HUES48 (cell line): Measurements from ENCODE around the gene MAGEA4.

Source experiments
- H3K27ac ChIP-seq: one replicate; pipeline ENCODE4 v1.7.0; 2013; ENCODE audit warnings: low read depth, low read length, inconsistent platforms
- H3K27me3 ChIP-seq: 2 replicates; pipeline ENCODE4 v1.6.1; 2013; ENCODE audit warnings: mild to moderate bottlenecking, low read length; ENCODE audit not compliant: control insufficient read depth, insufficient read depth
- H3K36me3 ChIP-seq: 2 replicates; pipeline ENCODE4 v1.6.1; 2013; ENCODE audit warnings: low read length; ENCODE audit not compliant: control insufficient read depth, insufficient read depth
- H3K4me1 ChIP-seq: 2 replicates; pipeline ENCODE4 v1.6.1; 2013; ENCODE audit warnings: mild to moderate bottlenecking, low read length; ENCODE audit not compliant: control insufficient read depth, insufficient read depth
- H3K4me3 ChIP-seq: 2 replicates; pipeline ENCODE4 v1.5.1; 2013; ENCODE audit warnings: mild to moderate bottlenecking, low read depth, low read length
- H3K9ac ChIP-seq: 2 replicates; pipeline ENCODE4 v1.6.1; 2013; ENCODE audit warnings: mild to moderate bottlenecking, low read depth, low read length, moderate library complexity
- H3K9me3 ChIP-seq: 2 replicates; pipeline ENCODE4 v1.6.1; 2013; ENCODE audit warnings: low read length; ENCODE audit not compliant: control insufficient read depth, insufficient read depth

The MAGEA4 gene

DNA sequence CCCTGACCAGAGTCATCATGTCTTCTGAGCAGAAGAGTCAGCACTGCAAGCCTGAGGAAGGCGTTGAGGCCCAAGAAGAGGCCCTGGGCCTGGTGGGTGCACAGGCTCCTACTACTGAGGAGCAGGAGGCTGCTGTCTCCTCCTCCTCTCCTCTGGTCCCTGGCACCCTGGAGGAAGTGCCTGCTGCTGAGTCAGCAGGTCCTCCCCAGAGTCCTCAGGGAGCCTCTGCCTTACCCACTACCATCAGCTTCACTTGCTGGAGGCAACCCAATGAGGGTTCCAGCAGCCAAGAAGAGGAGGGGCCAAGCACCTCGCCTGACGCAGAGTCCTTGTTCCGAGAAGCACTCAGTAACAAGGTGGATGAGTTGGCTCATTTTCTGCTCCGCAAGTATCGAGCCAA, 11.0 kb downstream of the MAGEA4 start:
- Histone ChIP-seq H3K27me3 (no peaks in the 10 kb centered on the region), H3K27ac (no peak overlapping the region), H3K4me3 (no peak overlapping the region), H3K9ac (no peak overlapping the region), H3K36me3 (no peaks in the 10 kb centered on the region), H3K4me1 (no peaks in the 10 kb centered on the region), H3K9me3 (peaks cover 36% of the 10 kb centered on the region)

DNA sequence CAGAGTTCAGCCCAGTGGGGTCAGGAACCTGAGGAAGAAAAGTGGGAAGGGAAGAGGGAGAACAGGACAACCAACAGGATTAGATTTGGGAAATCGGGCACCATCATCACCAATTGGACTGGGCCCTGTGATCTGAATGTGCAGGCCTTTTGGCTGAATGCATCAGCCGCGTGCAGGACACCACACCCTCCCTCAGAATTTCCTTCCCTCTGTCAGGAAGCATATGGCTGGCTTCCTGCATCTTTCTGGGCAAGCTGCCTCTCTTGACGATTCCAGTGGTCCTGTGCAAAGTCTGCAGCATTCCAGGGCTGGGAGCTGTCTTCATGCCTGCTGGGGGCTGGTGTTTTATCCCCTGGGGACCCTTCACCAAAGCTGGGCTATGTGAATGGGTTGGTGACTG, 16.4 kb downstream of the MAGEA4 start:
- H3K4me3 ChIP-seq: no peak overlapping the region
- no peaks in the 10 kb centered on the region for H3K27me3 ChIP-seq
- no peaks in the 10 kb centered on the region for H3K4me1 ChIP-seq
- peaks cover 49% of the 10 kb centered on the region for H3K9me3 ChIP-seq
- H3K36me3 ChIP-seq: no peaks in the 10 kb centered on the region
- no peak overlapping the region for H3K9ac ChIP-seq
- no peak overlapping the region for H3K27ac ChIP-seq

DNA sequence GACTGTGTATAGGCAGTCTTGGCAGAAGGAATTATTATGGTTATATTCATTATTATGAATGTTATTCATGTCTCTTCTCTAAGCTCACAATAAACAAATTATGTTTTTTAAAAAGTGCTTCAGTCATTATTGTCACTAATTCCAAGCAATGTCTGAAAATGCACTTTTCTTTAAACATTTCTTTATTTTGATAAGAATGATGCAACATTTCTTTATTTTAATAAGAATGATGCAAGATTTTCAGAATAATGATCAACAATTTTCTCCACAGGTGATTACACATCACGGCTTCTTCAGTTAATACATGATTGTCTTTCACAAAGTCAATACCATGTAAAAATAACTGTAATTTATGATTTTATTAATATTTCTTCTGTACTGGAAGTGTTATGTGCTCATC, 22.7 kb downstream of the MAGEA4 start:
- H3K9me3 ChIP-seq: peaks cover 42% of the 10 kb centered on the region
- H3K4me1 ChIP-seq: no peaks in the 10 kb centered on the region
- H3K36me3 ChIP-seq: no peaks in the 10 kb centered on the region
- H3K27ac ChIP-seq: no peak overlapping the region
- no peak overlapping the region for H3K4me3 ChIP-seq
- H3K9ac ChIP-seq: no peak overlapping the region
- no peaks in the 10 kb centered on the region for H3K27me3 ChIP-seq

DNA sequence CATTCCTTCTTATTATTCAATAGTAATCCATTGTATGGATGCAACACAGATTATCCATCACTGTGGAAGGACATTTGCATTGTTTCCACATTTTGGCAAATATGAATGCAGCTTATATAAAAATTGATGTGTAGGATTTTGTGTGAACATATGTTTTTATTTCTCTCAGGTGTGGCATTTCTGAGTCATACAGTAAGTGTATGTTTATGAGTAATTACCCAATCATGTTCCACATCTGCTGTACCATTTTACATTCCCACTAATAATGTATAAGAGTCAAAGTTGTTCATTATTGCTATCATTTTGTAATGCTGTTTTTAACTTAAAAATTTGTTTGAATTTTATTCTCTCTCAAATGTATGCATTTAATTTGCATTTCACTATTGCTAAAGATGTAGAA, 25.5 kb downstream of the MAGEA4 start:
- H3K27me3 ChIP-seq: no peaks in the 10 kb centered on the region
- no peak overlapping the region for H3K27ac ChIP-seq
- H3K4me1 ChIP-seq: no peaks in the 10 kb centered on the region
- H3K36me3 ChIP-seq: no peaks in the 10 kb centered on the region
- H3K9ac ChIP-seq: no peak overlapping the region
- H3K4me3 ChIP-seq: no peak overlapping the region
- peaks cover 52% of the 10 kb centered on the region for H3K9me3 ChIP-seq

DNA sequence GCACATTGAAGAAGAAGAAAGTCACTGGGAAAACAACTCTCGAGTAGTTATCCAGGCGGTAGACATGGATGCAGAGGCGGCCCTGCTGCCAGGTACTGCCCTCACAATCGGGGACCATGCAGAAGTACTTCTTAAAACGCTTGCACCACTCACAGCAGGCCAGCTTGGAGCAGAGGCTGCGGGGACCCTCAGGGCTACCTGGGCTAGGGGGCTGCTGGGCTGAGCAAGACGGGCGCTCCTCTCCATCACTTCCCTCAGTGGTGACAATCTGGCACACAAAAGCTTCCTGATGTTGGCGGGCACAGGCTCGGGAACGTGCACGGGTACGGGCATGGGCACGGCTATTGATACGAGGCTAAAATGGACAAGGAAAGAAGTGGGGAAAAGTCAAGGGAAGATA, 42.0 kb downstream of the MAGEA4 start:
- H3K27ac ChIP-seq: no peak overlapping the region
- no peaks in the 10 kb centered on the region for H3K4me1 ChIP-seq

DNA sequence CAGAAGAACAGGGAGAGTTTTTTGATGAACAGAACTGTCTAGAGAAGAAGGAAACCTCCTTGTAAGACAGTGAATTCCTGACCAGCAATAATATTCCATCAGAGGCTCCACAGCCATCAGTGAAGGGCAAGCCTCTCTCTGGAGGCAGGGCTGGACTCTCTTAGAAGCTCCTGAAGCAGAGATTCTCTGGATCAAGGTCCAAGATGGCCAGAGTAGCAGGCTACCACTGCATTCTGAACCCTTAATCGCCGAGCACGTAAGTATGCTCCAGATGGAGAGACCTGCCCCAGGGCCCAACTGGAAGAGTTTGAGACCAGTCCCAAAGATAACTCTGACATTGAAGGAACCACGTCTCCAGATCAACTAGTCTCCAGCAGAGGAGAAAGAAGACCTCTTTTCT, 45.4 kb downstream of the MAGEA4 start:
- H3K36me3 ChIP-seq: no peaks in the 10 kb centered on the region
- H3K9ac ChIP-seq: no peak overlapping the region
- H3K9me3 ChIP-seq: peaks cover 69% of the 10 kb centered on the region
- H3K4me1 ChIP-seq: no peaks in the 10 kb centered on the region
- H3K27me3 ChIP-seq: no peaks in the 10 kb centered on the region
- H3K27ac ChIP-seq: no peak overlapping the region
- no peak overlapping the region for H3K4me3 ChIP-seq

More for the DNA sequence above, 42.0 kb downstream of the MAGEA4 start:
- H3K4me3 ChIP-seq: no peak overlapping the region
- peaks cover 65% of the 10 kb centered on the region for H3K9me3 ChIP-seq
- H3K36me3 ChIP-seq: no peaks in the 10 kb centered on the region
- no peak overlapping the region for H3K9ac ChIP-seq
- no peaks in the 10 kb centered on the region for H3K27me3 ChIP-seq

DNA sequence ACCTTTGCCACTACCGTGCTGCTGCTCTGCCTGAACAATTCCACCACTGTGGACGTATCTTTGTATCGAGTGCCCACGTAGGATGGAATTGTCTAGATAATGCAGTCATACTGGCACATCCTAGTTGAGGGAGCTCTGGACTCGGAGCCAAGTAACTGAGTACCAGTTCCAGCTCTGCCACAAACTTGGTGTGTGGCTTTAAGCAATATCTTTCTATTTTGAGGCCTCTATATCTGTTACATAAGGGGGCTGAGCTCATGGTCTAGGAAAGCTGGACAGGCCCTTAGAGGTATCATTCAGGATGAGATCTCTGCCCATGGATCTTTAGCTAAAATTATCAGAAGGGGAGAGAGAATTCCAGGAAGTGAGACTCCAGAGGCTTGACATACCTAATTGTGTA, 49.3 kb downstream of the MAGEA4 start:
- Histone ChIP-seq H3K9ac (no peak overlapping the region), H3K4me1 (no peaks in the 10 kb centered on the region), H3K27me3 (no peaks in the 10 kb centered on the region), H3K9me3 (peaks cover 67% of the 10 kb centered on the region), H3K27ac (no peak overlapping the region), H3K36me3 (no peaks in the 10 kb centered on the region), H3K4me3 (no peak overlapping the region)

DNA sequence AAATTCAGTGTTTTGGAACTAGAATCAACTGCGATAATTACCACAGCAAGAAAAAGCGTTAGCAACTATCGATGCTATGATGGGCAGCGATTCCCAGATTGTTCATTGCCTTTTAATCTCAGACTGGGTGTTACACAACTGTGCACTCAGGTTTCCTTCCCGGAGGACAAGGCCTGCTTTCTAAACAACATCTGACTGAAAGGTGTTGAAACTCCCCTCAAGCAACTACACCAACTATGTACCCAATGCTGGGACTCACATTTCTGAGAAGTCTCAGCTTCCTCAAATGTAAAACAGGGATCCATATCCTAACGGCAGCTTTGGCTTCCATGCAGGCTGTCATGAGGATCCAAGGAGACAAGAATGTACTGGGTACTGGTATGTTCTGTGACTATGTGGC, 53.5 kb downstream of the MAGEA4 start:
- no peaks in the 10 kb centered on the region for H3K27me3 ChIP-seq
- H3K9me3 ChIP-seq: peaks cover 57% of the 10 kb centered on the region
- H3K4me1 ChIP-seq: no peaks in the 10 kb centered on the region
- no peak overlapping the region for H3K27ac ChIP-seq
- no peaks in the 10 kb centered on the region for H3K36me3 ChIP-seq
- no peak overlapping the region for H3K4me3 ChIP-seq
- no peak overlapping the region for H3K9ac ChIP-seq

DNA sequence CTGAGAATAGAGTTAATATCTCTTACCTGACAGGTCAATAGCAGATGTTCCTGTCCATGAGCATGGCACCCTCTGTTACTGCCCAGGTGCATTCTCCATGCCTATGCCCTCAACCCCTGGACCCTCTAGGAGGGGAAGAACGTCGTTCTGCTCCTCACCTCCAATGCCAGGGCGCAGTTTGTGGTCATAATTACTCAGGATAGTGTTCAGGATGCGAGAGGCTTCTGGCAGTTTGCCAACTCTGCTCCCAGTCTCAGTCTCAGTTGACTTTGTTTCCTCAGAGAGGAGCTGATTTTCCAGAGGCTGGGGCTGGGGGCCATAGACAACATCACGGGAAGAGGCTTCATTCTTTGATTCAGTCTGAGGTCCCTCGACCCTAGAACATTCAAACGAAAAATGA, 57.3 kb downstream of the MAGEA4 start:
- no peaks in the 10 kb centered on the region for H3K36me3 ChIP-seq

DNA sequence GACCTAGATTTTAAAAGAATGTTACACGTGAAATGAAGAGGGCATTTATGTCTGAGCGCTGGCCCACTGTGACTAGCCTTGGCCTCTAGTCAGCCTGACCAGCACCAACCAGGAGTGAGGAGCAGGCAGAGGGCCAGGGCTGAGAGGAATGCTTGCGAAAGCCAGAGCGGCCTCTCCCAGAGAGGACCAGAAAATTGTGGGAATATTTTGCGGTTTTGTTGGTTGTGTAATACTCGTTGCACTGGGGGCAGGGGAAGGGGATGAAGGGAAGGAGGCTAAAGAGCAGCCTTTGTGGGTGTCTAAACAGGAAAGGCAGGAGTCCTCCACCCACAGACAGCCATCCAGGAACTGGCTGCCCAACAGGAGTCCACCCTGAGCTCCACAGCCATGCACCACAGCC, 58.0 kb downstream of the MAGEA4 start:
- Histone ChIP-seq H3K4me3 (no peak overlapping the region), H3K27ac (no peak overlapping the region)

More for the DNA sequence above, 57.3 kb downstream of the MAGEA4 start:
- no peak overlapping the region for H3K4me3 ChIP-seq
- peaks cover 50% of the 10 kb centered on the region for H3K9me3 ChIP-seq
- H3K27ac ChIP-seq: no peak overlapping the region
- peaks cover 17% of the 10 kb centered on the region for H3K27me3 ChIP-seq
- H3K9ac ChIP-seq: no peak overlapping the region
- 0 out of 2 replicates have a peak, but pooled peaks cover 2% of the 10 kb centered on the region for H3K4me1 ChIP-seq

DNA sequence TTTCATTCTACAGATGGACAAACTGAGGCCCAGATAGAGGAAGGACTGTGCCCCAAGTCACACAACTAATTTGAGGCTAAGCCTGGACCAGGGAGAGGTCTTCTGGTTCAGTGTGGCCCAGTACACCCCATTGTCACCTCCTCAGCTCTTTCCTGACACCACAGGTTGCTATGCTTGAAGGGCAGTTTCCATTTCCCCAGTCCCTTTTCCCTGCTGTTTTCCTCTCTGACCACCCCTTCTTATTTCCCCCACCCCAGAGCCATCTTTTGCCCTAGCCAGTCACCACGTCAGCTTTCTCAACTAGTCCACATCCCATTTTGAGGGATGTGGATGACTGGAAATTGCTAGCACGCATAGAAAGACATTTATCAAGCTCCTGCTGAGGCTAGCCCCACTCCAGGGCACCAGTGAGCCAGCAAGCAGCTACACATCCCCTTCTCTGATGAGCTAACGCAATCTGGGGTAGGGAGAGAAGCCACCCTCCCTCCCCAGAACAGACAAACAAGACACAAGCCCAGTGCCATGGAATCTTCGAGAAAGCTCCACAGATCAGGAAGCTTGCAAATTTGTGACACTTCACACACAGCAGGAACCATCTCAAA, 60.5 kb downstream of the MAGEA4 start:
- no peak overlapping the region for H3K27ac ChIP-seq
- no peaks in the 10 kb centered on the region for H3K36me3 ChIP-seq
- H3K4me1 ChIP-seq: 0 out of 2 replicates have a peak, but pooled peaks cover 2% of the 10 kb centered on the region
- H3K27me3 ChIP-seq: peaks cover 25% of the 10 kb centered on the region
- H3K9me3 ChIP-seq: peaks cover 40% of the 10 kb centered on the region
- H3K4me3 ChIP-seq: 0 out of 2 replicates have a peak overlapping the region, but pooled peaks have one; percentile 4
- H3K9ac ChIP-seq: no peak overlapping the region

More for the DNA sequence above, 58.0 kb downstream of the MAGEA4 start:
- Histone ChIP-seq H3K9ac (no peak overlapping the region), H3K36me3 (no peaks in the 10 kb centered on the region), H3K4me1 (0 out of 2 replicates have a peak, but pooled peaks cover 2% of the 10 kb centered on the region), H3K27me3 (peaks cover 24% of the 10 kb centered on the region), H3K9me3 (peaks cover 53% of the 10 kb centered on the region)
